HG03196 (cell line): ENCODE results near the gene MRPL52.
"Not testable (repeated sequence)": the region's sequence is repeated elsewhere in the genome, so short reads cannot be mapped to it uniquely, and the experiment has no call there.

ENCODE experiments used
- ATAC-seq: cut with Tn5 transposase; IDR thresholded peaks from one replicate; pipeline ENCODE4 v1.9.1; 2021; ENCODE audit not compliant: unreplicated experiment

Gene MRPL52

GRCh38 chr14:22837750-22838538 is 8.3 kb downstream of the MRPL52 start:
- ATAC-seq = no peak

- ATAC-seq = no peak
Observed at GRCh38 chr14:22838631-22839041, 8.9 kb downstream of the MRPL52 start.

- ATAC-seq = no peak
Observed at GRCh38 chr14:22839159-22839779, 9.6 kb downstream of the MRPL52 start.

DNA sequence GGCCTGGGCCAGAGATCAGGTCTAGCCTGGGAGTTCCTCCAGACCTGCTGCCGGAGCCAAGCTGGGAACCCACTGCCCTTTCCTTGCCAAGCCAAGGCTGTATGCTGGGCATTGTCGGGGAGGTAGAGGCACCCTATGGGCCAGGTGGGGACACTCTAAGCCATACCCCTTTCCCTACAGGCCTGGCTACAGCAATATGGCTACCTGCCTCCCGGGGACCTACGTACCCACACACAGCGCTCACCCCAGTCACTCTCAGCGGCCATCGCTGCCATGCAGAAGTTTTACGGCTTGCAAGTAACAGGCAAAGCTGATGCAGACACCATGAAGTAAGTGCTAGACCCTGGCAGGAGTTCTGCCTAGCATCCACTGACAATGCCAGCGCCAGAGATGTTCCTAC is 11.6 kb downstream of the MRPL52 start:
- no peak for ATAC-seq

DNA sequence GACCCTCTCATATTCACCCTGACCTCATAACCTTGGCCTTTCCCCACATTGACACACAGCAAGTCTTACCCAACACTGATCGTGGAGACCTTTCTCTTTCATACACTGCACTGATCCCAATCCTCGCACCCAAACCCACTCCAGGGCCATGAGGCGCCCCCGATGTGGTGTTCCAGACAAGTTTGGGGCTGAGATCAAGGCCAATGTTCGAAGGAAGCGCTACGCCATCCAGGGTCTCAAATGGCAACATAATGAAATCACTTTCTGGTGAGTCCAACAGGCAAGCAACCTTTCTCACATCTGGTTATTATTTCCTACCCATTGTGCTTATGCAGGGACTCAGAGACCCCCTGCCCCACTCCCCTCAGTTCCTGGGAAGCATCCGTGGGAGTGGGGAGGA is 12.1 kb downstream of the MRPL52 start:
- no peak for ATAC-seq

DNA sequence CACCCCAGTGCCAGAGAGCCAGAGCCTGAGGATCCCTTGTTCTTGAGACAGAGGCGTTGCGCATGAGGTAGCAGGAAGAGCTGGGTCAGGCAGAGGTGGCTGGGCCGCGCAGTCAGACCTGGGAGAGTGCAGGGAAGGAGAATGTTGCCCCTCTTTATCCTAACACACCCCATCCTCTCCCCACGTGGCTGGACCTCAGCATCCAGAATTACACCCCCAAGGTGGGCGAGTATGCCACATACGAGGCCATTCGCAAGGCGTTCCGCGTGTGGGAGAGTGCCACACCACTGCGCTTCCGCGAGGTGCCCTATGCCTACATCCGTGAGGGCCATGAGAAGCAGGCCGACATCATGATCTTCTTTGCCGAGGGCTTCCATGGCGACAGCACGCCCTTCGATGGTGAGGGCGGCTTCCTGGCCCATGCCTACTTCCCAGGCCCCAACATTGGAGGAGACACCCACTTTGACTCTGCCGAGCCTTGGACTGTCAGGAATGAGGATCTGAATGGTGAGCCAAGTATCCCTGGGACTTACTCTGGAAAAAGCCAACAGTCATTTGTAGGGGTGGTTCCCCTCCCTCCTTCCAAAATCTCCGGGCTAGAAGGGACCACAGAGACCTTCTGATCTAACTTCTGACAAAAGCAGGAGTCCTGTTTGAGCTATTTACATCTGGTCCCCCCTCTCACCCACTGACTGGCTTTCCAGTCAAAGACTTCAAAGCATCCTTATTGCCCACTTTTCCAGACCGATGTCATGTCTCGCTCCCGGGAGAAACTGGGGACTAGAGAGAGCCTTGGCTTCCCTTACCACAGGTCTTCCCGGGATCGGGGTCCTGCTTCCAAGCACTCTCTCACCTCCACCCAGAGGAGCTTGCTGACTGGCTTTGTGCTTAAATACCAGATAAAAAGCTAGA is 12.8 kb downstream of the MRPL52 start:
- no peak for ATAC-seq

DNA sequence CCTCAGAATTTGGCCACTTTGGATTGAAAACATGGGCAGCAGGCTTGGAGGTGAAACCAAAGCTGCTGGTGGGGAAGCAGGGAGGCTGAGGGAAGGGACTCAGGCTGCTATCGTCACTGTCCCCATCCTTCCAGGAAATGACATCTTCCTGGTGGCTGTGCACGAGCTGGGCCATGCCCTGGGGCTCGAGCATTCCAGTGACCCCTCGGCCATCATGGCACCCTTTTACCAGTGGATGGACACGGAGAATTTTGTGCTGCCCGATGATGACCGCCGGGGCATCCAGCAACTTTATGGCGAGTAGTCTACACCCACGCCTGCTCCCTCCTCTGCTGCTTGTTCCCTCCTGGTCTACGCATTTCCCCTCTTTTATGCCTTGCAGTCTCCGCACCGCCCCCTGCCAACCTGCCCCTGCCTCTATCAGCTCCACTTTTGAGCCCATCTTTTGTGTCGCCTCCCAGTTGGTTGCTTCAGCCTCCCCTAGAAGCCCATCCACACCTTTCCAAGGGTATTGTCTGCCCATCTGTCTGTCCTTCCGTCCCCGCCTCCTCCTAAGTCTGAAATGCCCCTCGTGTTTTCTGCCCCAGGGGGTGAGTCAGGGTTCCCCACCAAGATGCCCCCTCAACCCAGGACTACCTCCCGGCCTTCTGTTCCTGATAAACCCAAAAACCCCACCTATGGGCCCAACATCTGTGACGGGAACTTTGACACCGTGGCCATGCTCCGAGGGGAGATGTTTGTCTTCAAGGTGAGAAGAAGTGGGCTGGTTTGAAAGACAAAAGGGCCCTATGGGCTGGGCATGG is 13.6 kb downstream of the MRPL52 start:
- no peak for ATAC-seq

GRCh38 chr14:22844221-22845102 is 14.8 kb downstream of the MRPL52 start:
- no peak for ATAC-seq

- ATAC-seq = no peak
Observed at GRCh38 chr14:22845103-22845394, 15.4 kb downstream of the MRPL52 start.

GRCh38 chr14:22845821-22846625 is 16.3 kb downstream of the MRPL52 start:
- no peak for ATAC-seq

DNA sequence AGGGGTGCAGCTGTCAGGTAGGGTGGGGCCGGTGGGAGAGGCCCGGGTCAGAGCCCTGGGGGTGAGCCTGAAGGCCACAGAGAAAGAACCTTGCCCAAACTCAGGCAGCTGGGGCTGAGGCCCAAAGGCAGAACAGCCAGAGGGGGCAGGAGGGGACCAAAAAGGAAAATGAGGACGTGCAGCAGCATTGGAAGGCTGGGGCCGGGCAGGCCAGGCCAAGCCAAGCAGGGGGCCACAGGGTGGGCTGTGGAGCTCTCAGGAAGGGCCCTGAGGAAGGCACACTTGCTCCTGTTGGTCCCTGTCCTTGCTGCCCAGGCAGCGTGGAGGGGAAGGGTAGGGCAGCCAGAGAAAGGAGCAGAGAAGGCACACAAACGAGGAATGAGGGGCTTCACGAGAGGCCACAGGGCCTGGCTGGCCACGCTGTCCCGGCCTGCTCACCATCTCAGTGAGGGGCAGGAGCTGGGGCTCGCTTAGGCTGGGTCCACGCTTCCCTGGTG is 17.2 kb downstream of the MRPL52 start:
- ATAC-seq = no peak

- ATAC-seq = no peak
Observed at GRCh38 chr14:22847661-22848341, 18.1 kb downstream of the MRPL52 start.

DNA sequence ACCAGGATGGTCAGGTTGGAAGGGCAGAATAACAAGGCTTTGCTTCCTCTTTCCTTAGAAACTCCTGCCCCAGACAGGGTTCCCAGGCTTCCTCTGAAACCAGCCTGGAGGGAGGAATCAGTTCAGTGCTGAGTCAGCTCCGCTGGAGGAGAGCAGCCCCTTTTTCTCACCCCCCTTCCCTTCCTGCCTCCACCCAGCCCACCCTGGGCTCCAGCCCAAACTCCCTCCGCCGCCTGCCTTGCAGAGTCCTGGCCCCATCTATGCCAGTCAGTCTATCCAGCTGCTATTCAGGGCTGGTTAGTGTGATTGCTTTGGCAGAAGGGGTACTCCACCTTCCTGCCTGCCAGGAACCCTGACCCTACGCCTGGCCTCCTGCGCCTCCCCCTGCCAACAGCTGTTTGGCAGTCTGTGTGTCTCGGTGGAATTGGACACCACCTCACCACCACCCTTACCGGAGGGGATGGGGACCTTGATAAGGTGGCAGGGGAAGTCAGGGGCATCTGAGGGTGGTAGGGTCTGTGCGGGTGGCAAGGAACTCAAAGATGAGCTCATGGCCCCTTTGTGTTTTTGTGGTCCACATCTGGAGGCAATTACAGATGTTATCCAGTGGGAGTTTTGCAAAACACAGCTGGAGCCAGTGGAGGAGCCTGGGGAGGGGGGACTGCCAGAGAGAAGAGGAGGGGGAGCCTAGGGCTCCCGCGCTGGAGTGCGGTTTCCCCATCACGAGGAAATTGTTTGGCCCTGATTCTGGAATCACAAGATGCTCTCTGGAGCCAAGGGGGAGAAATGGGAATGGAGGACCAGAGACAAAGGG is 18.9 kb downstream of the MRPL52 start:
- ATAC-seq = no peak

GRCh38 chr14:22849212-22849819 is 19.6 kb downstream of the MRPL52 start:
- no peak for ATAC-seq

GRCh38 chr14:22850944-22851764 is 21.5 kb downstream of the MRPL52 start:
- ATAC-seq = no peak

DNA sequence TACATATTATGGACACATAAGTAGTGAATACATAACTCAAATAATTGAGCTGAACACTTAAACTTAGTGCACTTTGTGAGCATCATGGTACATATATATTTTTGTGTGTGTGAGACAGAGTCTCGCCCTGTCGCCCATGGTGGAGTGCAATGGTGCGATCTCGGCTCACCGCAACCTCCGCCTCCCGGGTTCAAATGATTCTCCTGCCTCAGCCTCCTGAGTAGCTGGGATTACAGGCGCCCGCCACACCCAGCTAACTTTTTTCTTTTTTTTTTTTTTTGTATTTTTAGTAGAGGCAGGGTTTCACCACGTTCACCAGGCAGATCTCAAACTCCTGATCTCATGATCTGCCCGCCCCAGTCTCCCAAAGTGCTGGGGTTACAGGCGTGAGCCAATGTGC is 22.5 kb downstream of the MRPL52 start:
- not testable (repeated sequence) for ATAC-seq
